Mesenchymal stem cell (in vitro differentiated cells and primary cell): ENCODE measurements around the gene TMEM88.

Experiments
- DNase-seq: peaks from one replicate; pipeline ENCODE4 v3.0.0-alpha.2; 2013
- H2AFZ ChIP-seq: one replicate; pipeline ENCODE4 v1.6.1; 2013; ENCODE audit warnings: low read depth, mild to moderate bottlenecking, control low read depth, inconsistent platforms, low read length, moderate library complexity
- H2AK5ac ChIP-seq: 2 replicates; pipeline ENCODE4 v1.6.1; 2013; ENCODE audit warnings: low read length, moderate library complexity, mild to moderate bottlenecking, inconsistent platforms; ENCODE audit not compliant: severe bottlenecking
- H2BK120ac ChIP-seq: one replicate; pipeline ENCODE4 v1.6.1; 2013; ENCODE audit warnings: low read depth, mild to moderate bottlenecking, inconsistent platforms, low read length, moderate library complexity
- H2BK12ac ChIP-seq, 2 experiments: one replicate each; pipeline ENCODE4 v1.6.1; 2013; ENCODE audit warnings: inconsistent platforms in 2 of 2, low read length in 2 of 2, mild to moderate bottlenecking in 2 of 2, moderate library complexity in 2 of 2, control low read depth in 1 of 2
- H2BK15ac ChIP-seq: one replicate; pipeline ENCODE4 v1.6.1; 2013; ENCODE audit warnings: mild to moderate bottlenecking, low read depth, inconsistent platforms; ENCODE audit not compliant: poor library complexity, severe bottlenecking
- H2BK5ac ChIP-seq: 2 replicates; pipeline ENCODE4 v1.6.1; 2013; ENCODE audit warnings: low read depth, mild to moderate bottlenecking, low read length, control low read depth, inconsistent platforms; ENCODE audit not compliant: poor library complexity, severe bottlenecking
- H3K14ac ChIP-seq, 2 experiments: one replicate each; pipeline ENCODE4 v1.6.1; 2013; ENCODE audit warnings: inconsistent platforms in 2 of 2, low read length in 2 of 2, control low read depth in 1 of 2, mild to moderate bottlenecking in 1 of 2, moderate library complexity in 1 of 2
- H3K18ac ChIP-seq, 2 experiments: one replicate each; pipeline ENCODE4 v1.6.1; 2013; ENCODE audit warnings: inconsistent platforms in 2 of 2, low read length in 2 of 2, control low read depth in 1 of 2, low read depth in 1 of 2, mild to moderate bottlenecking in 1 of 2
- H3K23ac ChIP-seq, 2 experiments: one replicate each; pipeline ENCODE4 v1.6.1; 2013; ENCODE audit warnings: inconsistent platforms in 2 of 2, low read length in 2 of 2, mild to moderate bottlenecking in 2 of 2, moderate library complexity in 2 of 2, control low read depth in 1 of 2
- H3K27ac ChIP-seq: 2 replicates; pipeline ENCODE4 v1.5.1; 2013; ENCODE audit warnings: mild to moderate bottlenecking, moderate library complexity, low read length, control low read depth, inconsistent platforms; ENCODE audit not compliant: poor library complexity, severe bottlenecking
- H3K27me3 ChIP-seq, 2 experiments: 2 replicates each; pipeline versions ENCODE4 v1.6.1 to v1.7.0; 2013; ENCODE audit warnings: low read length in 2 of 2, mild to moderate bottlenecking in 2 of 2, moderate library complexity in 2 of 2, control low read depth in 1 of 2, inconsistent platforms in 1 of 2; ENCODE audit not compliant: control insufficient read depth in 1 of 2, insufficient read depth in 1 of 2
- H3K36me3 ChIP-seq, 2 experiments: 2 replicates each; pipeline versions ENCODE4 v1.6.1 to v1.7.0; 2013; ENCODE audit warnings: low read length in 2 of 2, control low read depth in 1 of 2, inconsistent platforms in 1 of 2, low read depth in 1 of 2, mild to moderate bottlenecking in 1 of 2; ENCODE audit not compliant: insufficient read depth in 2 of 2, control insufficient read depth in 1 of 2
- H3K4ac ChIP-seq, 2 experiments: one replicate each; pipeline ENCODE4 v1.6.1; 2013; ENCODE audit warnings: inconsistent platforms in 2 of 2, low read length in 2 of 2, mild to moderate bottlenecking in 2 of 2, moderate library complexity in 2 of 2, control low read depth in 1 of 2, low read depth in 1 of 2
- H3K4me1 ChIP-seq: 2 replicates; pipeline ENCODE4 v1.6.1; 2013; ENCODE audit warnings: low read depth, low read length, control low read depth; ENCODE audit not compliant: control insufficient read depth, insufficient read depth
- H3K4me2 ChIP-seq: 2 replicates; pipeline ENCODE4 v1.6.1; 2013; ENCODE audit warnings: low read length, mild to moderate bottlenecking, inconsistent platforms; ENCODE audit not compliant: poor library complexity, severe bottlenecking
- H3K4me3 ChIP-seq, 2 experiments: 2 replicates each; pipeline versions ENCODE4 v1.5.1 to v1.7.0; 2013; ENCODE audit warnings: low read length in 2 of 2, mild to moderate bottlenecking in 2 of 2, control low read depth in 1 of 2, low read depth in 1 of 2; ENCODE audit not compliant: insufficient read depth in 1 of 2
- H3K79me1 ChIP-seq: replicated peaks from 2 replicates; pipeline ENCODE4 v1.6.1; 2013; ENCODE audit warnings: mild to moderate bottlenecking, control low read depth, low read length, inconsistent platforms; ENCODE audit not compliant: poor library complexity, severe bottlenecking
- H3K9ac ChIP-seq: 2 replicates; pipeline ENCODE4 v1.7.0; 2013; ENCODE audit warnings: mild to moderate bottlenecking, low read length, moderate library complexity
- H3K9me3 ChIP-seq: 2 replicates; pipeline ENCODE4 v1.7.0; 2013; ENCODE audit warnings: mild to moderate bottlenecking, low read length; ENCODE audit not compliant: control insufficient read depth
- H4K8ac ChIP-seq: one replicate; pipeline ENCODE4 v1.6.1; 2013; ENCODE audit warnings: inconsistent platforms, mild to moderate bottlenecking, low read length, moderate library complexity
- H4K91ac ChIP-seq: one replicate; pipeline ENCODE4 v1.6.1; 2013; ENCODE audit warnings: mild to moderate bottlenecking, low read length, inconsistent platforms
- WGBS: methylation state at CpG from one replicate; pipeline ENCODE4 v1.1.7; 2013; ENCODE audit warnings: mixed read lengths; 5-methylcytosine and 5-hydroxymethylcytosine counted together

TMEM88 gene

DNA sequence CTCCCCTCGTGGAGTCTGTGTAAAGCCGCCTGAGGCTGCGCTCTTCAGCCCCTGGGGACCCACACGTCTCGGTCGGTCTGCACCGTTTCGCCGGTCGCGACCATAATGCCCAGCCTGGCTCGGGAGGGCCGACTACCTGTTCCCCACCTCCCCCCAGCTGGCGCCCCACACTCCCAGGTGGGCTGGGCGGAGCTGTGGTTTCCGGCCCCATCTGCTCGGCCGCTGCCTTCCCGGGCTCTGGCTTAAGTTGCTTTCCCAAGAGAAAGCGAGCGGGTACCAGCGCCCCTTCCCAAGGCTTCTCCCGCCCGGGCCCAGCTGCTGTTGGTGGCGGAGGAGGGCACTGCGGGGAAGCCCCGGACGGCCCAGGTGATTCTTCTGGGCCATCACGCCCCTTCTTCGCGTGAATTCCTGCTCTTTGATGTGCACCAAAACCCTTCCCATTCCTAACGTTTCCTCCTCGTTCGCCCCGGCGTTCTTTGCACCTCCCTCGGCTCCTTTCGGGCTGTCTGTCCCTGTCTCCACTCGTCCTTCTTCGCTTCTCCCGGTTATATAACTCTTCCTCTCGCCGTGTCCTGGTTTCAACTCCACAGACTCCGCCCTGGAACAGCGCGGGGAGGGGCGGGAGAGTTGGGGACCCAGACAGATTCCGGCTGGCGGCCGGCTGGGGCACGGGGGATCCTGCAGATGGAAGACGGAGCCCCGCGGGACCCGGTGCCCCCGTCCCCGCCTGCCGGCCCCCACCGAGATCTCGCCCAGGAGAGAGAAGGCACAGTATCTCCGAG lies 18.9 kb upstream of the TMEM88 start:
- H3K79me1 ChIP-seq, result peaks cover 12% of the 10 kb centered on the region
- peak overlapping the region; percentile 75 to 97 for H3K4me3 ChIP-seq
- peak overlapping the region; percentile 16 for H2AFZ ChIP-seq
- peak overlapping the region; percentile 83 for H4K8ac ChIP-seq
- peak overlapping the region; percentile 49 for H2BK5ac ChIP-seq
- peak overlapping the region; percentile 95 for H2BK120ac ChIP-seq
- WGBS, result under 1% methylated on average over 60 of the region's 61 CpGs
- peak overlapping the region; percentile 88 for H4K91ac ChIP-seq
- H3K4me2 ChIP-seq, result peak overlapping the region; percentile 99
- peak overlapping the region; percentile 91 for H2BK15ac ChIP-seq
- peak overlapping the region; percentile 69 to 91 for H3K4ac ChIP-seq
- H3K23ac ChIP-seq, result peak overlapping the region in 1 of 2 experiments; percentile 76
- H2AK5ac ChIP-seq, result no peak overlapping the region
- peak overlapping the region; percentile 43 to 96 for H2BK12ac ChIP-seq
- peaks cover 3 to 9% of the 10 kb centered on the region in 2 experiments for H3K36me3 ChIP-seq
- peak overlapping the region; percentile 96 to 99 for H3K18ac ChIP-seq
- peaks cover 10 to 20% of the 10 kb centered on the region in 2 experiments for H3K27me3 ChIP-seq
- peak overlapping the region in 1 of 2 experiments; percentile 97 for H3K14ac ChIP-seq
- DNase-seq, result peak; percentile 91
- H3K9me3 ChIP-seq, result no peaks in the 10 kb centered on the region
- H3K27ac ChIP-seq, result peak overlapping the region; percentile 90
- H3K4me1 ChIP-seq, result peaks cover 31% of the 10 kb centered on the region
- H3K9ac ChIP-seq, result peak overlapping the region; percentile 98

DNA sequence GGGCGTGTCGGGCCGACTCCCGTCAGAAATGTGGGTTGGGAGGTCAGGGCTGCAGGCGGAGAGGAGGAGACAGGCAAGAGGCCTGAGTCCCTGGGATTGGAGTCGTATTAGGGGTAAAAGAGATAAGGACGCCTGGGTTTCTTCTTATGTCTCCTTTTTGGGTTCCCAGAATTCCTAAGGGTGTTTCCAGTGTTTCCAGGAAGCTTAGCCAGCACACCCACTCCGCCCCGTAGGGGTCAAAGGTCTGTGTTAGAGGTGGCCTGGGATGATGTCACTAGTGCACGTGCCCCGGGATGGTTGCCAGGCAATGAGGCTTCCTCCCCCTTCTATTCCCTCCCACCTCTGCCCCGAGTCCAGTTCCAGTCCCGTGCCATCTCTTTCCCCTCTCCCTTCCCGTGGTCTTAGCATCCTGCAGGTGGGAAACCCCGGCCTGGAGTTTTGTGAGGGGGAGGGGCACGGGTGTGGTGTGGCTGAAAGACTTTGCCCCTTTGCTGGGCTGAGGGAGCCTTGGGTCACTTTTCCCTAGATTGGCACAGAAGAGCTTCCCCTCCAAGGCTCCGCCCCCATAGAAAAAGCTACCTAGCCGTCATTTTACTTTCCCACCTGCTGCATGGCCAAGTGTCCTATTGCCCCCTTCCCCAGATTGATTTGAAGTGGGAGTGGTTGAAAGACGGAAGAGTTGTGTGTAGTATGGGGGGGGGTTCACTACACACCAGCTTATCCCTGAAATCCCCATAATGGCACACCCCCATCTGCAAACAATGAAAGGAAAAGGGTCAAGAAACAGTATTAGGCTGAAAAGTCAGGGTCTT lies 18.1 kb upstream of the TMEM88 start:
- Histone ChIP-seq H3K36me3 (peaks cover 3 to 12% of the 10 kb centered on the region in 2 experiments), H3K9ac (peak overlapping the region; percentile 98), H3K4me3 (peak overlapping the region; percentile 75 to 97), H3K79me1 (peaks cover 12% of the 10 kb centered on the region), H4K91ac (peak overlapping the region; percentile 88), H2BK5ac (peak overlapping the region; percentile 9), H3K4ac (peak overlapping the region; percentile 69 to 91), H3K4me2 (peak overlapping the region; percentile 99), H2BK120ac (peak overlapping the region; percentile 95), H3K14ac (no peak overlapping the region), H3K27me3 (peaks cover 2 to 13% of the 10 kb centered on the region in 2 experiments), H2AK5ac (peak overlapping the region; percentile 70), H2BK12ac (peak overlapping the region; percentile 49 to 65), H2BK15ac (peak overlapping the region; percentile 91), H4K8ac (peak overlapping the region; percentile 68), H3K4me1 (peaks cover 36% of the 10 kb centered on the region), H3K23ac (peak overlapping the region in 1 of 2 experiments; percentile 76), H3K18ac (peak overlapping the region; percentile 96 to 99), H2AFZ (peak overlapping the region; percentile 16), H3K27ac (peak overlapping the region; percentile 90), H3K9me3 (no peaks in the 10 kb centered on the region)
- WGBS, result 0% methylated on average over 9 of the region's 19 CpGs
- DNase-seq, result peak; percentile 99

DNA sequence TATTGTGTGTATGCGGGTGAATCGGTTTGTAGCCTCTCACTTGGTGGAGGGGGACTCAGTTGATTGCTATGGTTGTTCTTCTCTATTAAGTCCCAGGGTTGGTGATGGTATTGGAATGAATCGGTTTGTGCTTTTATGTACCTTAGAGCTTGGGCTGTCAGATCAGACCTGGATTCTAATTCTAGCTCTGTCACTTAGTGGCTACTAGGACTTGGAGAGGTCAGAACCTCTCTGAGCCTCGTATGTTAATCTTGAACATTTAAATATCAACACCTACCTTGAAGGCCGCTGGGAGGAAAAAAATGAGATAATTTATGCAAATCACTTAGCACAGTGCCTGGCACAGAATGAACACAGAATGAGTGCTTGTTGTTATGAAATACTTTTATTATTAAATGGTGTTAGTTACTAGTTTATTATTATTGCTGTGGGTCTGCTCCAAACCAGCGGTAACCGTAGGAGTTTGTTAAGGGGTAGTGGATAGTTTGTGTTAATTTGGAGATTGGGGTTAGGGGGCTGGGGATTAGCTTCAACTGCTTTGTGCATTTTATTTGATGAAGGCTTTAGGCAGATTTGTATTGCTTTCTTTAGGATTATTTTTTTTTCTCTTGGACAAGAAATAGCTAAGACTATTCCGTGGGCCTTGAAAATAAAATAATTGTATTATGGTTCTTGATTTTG lies 17.3 kb upstream of the TMEM88 start:
- no peak overlapping the region for H2BK15ac ChIP-seq

More for the DNA sequence above, 17.3 kb upstream of the TMEM88 start:
- H3K4me3 ChIP-seq, result peak overlapping the region; percentile 24 to 97
- H3K36me3 ChIP-seq, result peaks cover 3 to 12% of the 10 kb centered on the region in 2 experiments
- peak overlapping the region; percentile 49 to 65 for H2BK12ac ChIP-seq
- H2AK5ac ChIP-seq, result peak overlapping the region; percentile 70
- no peak overlapping the region for H3K23ac ChIP-seq
- no peak for DNase-seq
- H3K18ac ChIP-seq, result peak overlapping the region in 1 of 2 experiments; percentile 69
- no peak overlapping the region for H3K14ac ChIP-seq
- H2AFZ ChIP-seq, result no peak overlapping the region
- no peak overlapping the region for H4K8ac ChIP-seq
- peaks cover 12% of the 10 kb centered on the region for H3K79me1 ChIP-seq
- peak overlapping the region; percentile 57 for H2BK120ac ChIP-seq
- peak overlapping the region; percentile 56 for H3K27ac ChIP-seq
- peaks cover 0 to 6% of the 10 kb centered on the region in 2 experiments for H3K27me3 ChIP-seq
- peak overlapping the region; percentile 98 for H3K9ac ChIP-seq
- no peak overlapping the region for H4K91ac ChIP-seq
- peak overlapping the region; percentile 99 for H3K4me2 ChIP-seq
- peaks cover 38% of the 10 kb centered on the region for H3K4me1 ChIP-seq
- WGBS, result 9% methylated on average over 6 of the region's 8 CpGs
- peak overlapping the region in 1 of 2 experiments; percentile 78 for H3K4ac ChIP-seq
- no peaks in the 10 kb centered on the region for H3K9me3 ChIP-seq
- H2BK5ac ChIP-seq, result no peak overlapping the region
